AG09309 (cell line): Measurements from ENCODE around the gene UGT1A8.

Experiments
- DNase-seq: peaks from one replicate; pipeline ENCODE4 v3.0.0-alpha.2; 2010; ENCODE audit warnings: low read depth
- H3K4me3 ChIP-seq: 2 replicates; pipeline ENCODE4 v1.5.1; 2011; ENCODE audit warnings: mild to moderate bottlenecking, low read depth, low read length, moderate library complexity; ENCODE audit not compliant: control insufficient read depth
- TF ChIP-seq, protein P1 (sequence below): IDR thresholded peaks from 2 replicates; pipeline ENCODE4 v1.5.1; 2011; ENCODE audit warnings: mild to moderate bottlenecking, low read depth, low read length, inconsistent platforms; ENCODE audit not compliant: insufficient read depth, control insufficient read depth; ENCODE audit errors: missing control alignments

The UGT1A8 gene

DNA sequence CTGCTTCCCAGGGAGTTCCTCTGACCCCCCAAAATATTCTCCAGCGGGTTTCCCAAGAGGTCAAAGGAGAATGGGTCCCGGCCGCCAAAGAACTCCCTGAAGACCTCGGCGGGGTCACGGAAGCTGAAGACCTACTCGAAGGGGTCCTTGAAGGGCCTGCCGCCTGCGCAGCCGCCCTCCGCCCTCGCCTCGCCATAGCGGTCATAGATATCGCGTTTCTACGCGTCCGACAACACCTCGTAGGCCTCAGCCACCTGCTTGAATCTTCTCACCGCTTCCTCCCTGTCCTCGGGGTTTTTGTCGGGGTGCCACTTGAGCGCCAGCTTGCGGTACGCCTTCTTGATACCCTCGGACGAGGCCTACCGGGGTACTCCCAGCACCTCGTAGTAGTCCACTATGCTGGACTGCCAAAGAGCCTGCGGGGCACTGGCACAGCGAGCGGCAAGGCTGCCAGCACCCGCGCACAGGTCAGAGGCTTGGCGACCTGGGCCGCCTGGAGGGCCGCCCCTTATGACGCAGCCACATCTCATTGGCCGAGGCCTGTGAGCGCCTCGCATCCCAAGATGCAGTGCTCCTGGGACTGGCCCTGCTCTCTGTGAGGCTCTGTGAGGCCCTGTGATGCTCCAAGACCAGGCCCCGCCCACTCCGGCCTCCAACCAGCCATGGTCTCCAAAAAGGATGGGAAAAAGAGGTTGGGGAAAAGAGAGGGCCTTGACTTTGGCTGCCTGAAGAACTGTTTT is 137.6 kb downstream of the UGT1A8 start:
- no peak for DNase-seq
- no peak overlapping the region for H3K4me3 ChIP-seq
- TF ChIP-seq, protein P1, sequence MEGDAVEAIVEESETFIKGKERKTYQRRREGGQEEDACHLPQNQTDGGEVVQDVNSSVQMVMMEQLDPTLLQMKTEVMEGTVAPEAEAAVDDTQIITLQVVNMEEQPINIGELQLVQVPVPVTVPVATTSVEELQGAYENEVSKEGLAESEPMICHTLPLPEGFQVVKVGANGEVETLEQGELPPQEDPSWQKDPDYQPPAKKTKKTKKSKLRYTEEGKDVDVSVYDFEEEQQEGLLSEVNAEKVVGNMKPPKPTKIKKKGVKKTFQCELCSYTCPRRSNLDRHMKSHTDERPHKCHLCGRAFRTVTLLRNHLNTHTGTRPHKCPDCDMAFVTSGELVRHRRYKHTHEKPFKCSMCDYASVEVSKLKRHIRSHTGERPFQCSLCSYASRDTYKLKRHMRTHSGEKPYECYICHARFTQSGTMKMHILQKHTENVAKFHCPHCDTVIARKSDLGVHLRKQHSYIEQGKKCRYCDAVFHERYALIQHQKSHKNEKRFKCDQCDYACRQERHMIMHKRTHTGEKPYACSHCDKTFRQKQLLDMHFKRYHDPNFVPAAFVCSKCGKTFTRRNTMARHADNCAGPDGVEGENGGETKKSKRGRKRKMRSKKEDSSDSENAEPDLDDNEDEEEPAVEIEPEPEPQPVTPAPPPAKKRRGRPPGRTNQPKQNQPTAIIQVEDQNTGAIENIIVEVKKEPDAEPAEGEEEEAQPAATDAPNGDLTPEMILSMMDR: no peak

DNA sequence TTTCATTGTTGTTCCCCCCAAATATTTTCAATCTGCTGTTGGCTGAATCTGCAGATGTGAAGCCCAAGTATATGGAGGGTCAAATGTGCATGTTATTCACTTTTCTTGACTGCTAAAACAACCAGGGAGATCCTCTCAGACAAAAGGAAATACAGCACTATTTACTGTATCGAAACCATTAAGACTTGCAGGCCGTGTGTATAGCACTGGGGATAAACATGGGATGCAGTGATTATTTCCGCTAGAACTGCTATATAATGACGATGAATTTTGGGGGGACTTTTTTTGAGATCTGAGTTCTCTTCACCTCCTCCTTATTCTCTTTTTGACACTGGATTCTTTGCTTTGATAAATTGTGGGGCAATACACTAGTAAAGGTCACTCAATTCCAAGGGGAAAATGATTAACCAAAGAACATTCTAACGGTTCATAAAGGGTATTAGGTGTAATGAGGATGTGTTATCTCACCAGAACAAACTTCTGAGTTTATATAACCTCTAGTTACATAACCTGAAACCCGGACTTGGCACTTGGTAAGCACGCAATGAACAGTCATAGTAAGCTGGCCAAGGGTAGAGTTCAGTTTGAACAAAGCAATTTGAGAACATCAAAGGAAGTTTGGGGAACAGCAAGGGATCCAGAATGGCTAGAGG is 139.1 kb downstream of the UGT1A8 start:
- no peak for DNase-seq
- no peak overlapping the region for H3K4me3 ChIP-seq
- TF ChIP-seq, protein P1: no peak

DNA sequence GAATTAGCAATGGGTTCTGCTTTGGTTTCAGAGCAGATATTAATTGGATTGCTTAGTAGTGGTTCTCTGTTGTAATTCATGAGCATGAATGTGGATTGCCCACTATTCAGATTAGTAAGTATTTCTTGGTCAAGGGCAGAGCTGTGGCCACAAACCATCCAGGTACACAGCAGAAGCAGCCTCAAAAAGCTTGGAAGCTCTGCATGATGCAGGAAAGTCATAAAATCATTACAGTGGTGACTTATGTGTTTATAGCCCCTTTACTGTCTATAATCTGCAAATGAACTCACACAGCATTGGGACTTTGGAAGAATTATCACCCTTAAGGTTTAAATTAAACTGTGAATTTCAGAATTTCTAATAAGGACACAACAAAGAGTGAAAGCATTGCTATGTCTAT is 140.7 kb downstream of the UGT1A8 start:
- H3K4me3 ChIP-seq: no peak overlapping the region
- TF ChIP-seq, protein P1: no peak
- DNase-seq: no peak

DNA sequence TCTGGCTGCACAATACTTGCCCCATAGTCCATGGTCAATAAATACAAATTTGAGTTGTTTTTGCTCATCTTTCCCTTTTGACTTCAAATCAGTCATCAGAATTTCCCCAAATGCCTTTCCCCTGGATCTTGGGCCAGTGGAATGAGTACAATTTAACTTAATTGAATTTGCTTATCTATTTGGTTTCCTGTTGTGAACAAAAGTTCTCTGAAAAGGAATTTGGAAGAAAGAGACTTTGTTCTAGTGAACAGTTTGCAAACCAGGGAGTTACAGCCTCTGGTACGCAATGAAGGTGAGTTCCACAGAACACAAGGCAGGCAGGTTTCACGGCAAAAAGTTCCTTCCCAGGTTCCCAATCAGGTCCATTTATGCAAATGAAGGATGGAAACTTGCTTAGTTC is 141.4 kb downstream of the UGT1A8 start:
- DNase-seq: no peak
- TF ChIP-seq, protein P1: no peak
- no peak overlapping the region for H3K4me3 ChIP-seq

DNA sequence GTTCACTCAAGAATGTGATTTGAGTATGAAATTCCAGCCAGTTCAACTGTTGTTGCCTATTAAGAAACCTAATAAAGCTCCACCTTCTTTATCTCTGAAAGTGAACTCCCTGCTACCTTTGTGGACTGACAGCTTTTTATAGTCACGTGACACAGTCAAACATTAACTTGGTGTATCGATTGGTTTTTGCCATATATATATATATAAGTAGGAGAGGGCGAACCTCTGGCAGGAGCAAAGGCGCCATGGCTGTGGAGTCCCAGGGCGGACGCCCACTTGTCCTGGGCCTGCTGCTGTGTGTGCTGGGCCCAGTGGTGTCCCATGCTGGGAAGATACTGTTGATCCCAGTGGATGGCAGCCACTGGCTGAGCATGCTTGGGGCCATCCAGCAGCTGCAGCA is 142.6 kb downstream of the UGT1A8 start, which contains the start of gene UGT1A1:
Gene UGT1A1, plus strand, starts transcription at position 228 of the 400 bp plus-strand sequence. Its CDS starts 18 bp downstream, at position 246.
- no peak for DNase-seq
- TF ChIP-seq, protein P1: no peak

DNA sequence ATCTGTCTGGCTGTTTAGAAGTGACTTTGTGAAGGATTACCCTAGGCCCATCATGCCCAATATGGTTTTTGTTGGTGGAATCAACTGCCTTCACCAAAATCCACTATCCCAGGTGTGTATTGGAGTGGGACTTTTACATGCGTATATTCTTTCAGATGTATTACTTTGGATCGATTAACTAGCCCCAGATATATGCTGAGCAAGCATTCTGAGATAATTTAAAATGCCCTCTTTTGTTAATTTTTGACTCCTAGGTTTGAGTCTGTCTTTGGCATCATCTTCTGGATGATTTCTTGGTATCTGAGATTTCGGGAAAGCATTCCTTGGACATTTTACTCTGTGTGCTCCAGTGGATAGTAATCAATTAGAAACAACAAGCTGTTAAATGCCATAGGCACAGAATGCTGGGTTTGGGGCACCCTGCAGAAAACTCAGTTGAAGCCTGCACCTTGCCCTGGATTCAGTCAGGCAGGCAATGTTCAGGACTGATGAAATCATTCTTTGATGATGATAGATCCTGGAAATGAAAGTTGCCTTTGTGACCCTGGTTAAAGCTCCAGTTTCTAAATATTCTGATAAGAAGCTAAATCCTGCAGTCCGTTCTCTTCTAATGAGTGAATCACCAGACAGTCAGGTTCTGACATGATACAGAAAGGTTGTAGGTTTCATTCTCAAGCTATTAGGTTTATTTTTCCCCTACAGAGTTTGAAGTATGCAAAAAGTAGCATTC is 143.8 kb downstream of the UGT1A8 start:
- no peak for DNase-seq
- TF ChIP-seq, protein P1: no peak
- no peak overlapping the region for H3K4me3 ChIP-seq

More for the DNA sequence above, 142.6 kb downstream of the UGT1A8 start, which contains the start of gene UGT1A1:
- no peak within 1 kb of the TSS for H3K4me3 ChIP-seq
